Left colon (tissue), 2 donors: Measurements from ENCODE around the gene CAB39. TPM values are rescaled to one million over a fixed set of nuclear protein-coding genes. Genes with fewer than 3 reads are reported as not detected.

ENCODE experiments used
- ATAC-seq: fragments of 200-7000 bp; cut with Tn5 transposase; one replicate; pipeline ENCODE4 v1.9.1; 2020; ENCODE audit warnings: mild to moderate bottlenecking, moderate library complexity
- DNase-seq, 2 donors: peaks; one replicate each; pipeline ENCODE4 v3.0.0-alpha.2; 2020
- intact Hi-C, 2 donors: fragments of 100-400 bp; cut with DNase I in 1 of 2; cut with micrococcal nuclease in 1 of 2; formaldehyde crosslinking; loops; one replicate each; pipeline versions ENCODE4 v1.11.2 to v1.14.0; 2022; cut with DNase I, micrococcal nuclease
- total RNA-seq, 2 donors: library from RNA; stranded (reverse); fragmentation: NEBNext Ultra II Directional; extraction: Animal tissue kit (Norgen Biotek cat#: 25700); gene quantifications; one replicate each; pipeline ENCODE4 v1.2.1, GENCODE V29; 2021
- donor health status: DM: no; HTN: no; CAD: no.
- donor health status: DM: yes; HTN: yes; CAD: no.

The CAB39 gene
- total RNA-seq, 2 donors from 2014 or later = 116 to 143 TPM

DNA sequence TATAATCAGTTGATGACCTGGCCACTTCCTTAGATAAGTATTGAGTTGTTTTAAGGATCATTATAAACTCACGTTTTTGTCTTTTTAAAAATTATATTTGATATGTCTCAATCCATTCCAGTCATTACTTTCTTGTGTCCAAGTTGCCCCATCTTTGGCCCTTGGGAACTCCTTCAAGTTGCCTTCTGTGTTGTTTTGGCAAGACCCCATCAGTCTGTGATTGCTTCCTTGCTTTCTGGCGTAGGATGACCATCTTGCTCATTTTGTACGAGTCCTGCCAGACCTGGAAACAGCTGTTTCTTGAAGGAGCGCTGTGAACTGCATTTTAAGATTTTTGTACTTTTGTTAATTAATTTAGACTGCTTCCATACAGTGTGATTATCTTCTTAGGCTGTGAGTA, 83.2 kb downstream of the CAB39 start:
- ATAC-seq (no peak), DNase-seq (no peak)
- intact Hi-C loops = loop anchor here in 1 of 2 donors (10.0 kb wide), 1 partner anchor 81 kb away; the partner anchor contains the start of gene CAB39

DNA sequence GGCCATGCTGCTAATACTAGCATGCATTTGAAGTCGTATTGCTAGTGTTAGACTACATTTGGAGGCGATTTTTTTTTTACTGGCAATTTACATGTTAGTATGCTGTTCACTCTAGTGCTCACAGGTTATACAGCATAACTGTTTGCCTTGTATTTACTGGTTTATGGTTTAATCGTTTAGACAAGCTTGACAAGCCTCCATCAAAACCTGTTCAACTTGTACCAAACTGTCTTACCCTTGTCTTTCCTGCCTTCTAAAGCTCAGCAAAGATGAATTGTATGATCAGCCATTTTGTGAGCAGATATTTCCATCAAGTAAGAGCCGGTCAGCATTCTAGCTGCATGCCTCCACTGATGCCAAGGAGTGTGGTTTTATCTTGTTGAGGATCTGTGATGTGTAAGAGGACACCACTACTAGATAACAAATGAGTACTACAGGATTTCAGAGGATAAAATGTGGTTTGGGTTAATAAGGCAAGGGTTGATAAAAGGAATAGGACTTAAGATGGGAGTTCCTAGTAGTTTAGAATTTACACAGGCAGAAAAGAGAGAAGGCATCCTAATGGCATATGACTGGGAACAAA, 83.7 kb downstream of the CAB39 start:
- intact Hi-C loops = loop anchor here in 1 of 2 donors (10.0 kb wide), 1 partner anchor 82 kb away; the partner anchor contains the start of gene CAB39
- DNase-seq = no peak
- peak; percentile 84 for ATAC-seq

DNA sequence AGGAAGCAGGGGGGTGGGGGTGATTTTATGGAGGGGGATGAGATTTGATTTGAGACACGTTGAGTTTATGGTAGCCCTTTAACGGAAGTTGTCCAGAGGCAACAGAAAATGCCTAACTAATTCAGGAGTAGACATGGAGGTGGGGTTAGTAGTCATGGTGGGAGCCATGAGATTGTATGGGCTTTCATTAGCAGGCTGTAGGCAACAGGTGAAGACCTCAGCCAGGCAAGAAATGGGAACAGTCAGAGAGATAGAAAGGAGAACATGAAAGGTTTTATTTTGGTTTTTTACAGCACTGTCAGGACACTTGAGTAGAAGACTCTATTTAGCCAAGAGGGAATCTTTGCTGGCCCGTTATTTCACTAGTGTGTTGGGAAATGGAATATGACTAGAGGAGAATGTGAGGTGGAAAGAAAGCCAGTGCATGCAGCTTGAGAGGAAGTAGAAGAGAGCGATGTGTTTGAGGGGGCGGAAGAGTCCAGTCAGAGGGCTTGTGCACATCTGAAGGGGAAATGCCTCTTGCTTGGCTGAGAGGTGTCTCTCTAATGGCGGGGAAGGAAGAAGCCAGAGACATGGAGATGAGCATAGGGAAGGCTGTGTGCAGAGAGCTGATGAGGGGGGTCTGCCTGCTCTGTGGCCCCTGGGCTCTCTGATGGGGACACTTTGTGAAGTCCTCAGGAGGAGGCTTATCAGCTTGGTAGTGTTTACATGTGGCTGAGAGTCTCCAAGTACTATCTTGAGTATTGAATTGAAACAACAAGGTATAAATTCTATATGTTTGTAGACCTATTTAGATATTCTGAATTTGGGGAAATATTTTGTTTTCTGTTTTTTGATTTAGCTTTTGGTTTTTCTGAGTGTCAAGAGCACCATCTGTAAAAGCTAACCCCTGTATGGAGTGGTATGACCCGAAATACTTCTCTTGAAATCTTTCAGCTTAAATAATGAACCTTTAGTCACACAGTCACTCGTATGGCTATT, 85.2 kb downstream of the CAB39 start:
- no peak for ATAC-seq
- intact Hi-C loops = loop anchor here in 1 of 2 donors (10.0 kb wide), 1 partner anchor 83 kb away; the partner anchor contains the start of gene CAB39
- peak in 1 of 2 donors; percentile 27 for DNase-seq

DNA sequence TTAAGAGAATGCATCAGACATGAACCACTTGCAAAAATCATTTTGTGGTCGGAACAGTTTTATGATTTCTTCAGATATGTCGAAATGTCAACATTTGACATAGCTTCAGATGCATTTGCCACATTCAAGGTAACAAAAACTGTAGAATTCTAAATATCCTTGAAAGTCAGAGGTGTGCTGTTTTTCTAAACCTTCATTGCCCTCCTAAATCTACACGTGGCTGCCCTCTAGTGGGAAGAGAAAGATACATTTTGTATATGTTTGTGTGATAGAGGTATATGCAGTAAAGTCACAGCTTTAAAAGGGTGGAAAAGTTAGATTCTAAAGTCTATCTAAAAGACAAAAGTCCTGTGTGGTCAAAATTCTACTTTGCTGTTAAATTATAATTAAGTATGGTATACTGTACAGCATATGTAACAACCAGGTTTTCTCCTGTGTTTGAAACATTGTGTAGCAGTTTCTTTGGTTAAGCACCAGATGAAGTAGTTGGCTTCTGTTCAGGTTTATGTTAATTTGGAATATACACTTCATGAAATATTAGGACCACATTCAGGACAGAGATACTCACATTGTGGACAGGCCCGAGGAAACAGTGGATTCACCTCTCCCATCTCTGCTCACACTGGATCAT, 86.2 kb downstream of the CAB39 start:
- intact Hi-C loops = loop anchor here in 1 of 2 donors (10.0 kb wide), 1 partner anchor 84 kb away; the partner anchor contains the start of gene CAB39
- no peak for DNase-seq
- ATAC-seq = peak; percentile 52

DNA sequence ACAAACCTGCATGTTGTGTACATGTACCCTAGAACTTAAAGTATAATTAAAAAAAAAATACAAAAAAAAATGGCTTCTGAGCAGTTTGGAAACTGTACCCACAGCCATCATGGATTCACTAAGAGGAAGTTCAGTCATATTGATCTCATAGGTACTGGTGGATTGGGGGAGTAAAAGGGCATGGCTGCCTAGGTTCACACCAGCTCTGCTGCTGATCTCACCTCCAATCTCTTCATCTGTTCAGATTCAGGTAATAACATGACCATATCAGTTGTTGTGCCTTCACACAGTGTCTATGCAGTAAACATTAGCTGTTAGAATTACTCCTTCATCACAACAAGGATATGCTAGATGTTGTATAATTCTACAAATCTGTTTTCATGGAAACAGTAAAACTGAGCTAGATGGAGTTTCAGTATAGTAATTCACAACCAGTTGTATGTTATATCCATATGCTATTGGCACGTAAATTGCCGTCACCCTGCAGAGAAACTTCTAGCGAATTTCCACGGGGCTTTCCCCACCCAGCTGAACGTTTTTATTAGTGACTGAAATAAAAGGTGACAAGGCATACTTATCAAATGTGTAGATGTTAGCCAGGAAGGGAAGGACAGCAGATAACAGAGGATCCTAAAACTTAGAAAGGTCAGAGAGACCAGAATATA, 92.8 kb downstream of the CAB39 start:
- DNase-seq (no peak), ATAC-seq (no peak)
- intact Hi-C loops = no loop called here

- intact Hi-C loops = no loop called here
- no peak for DNase-seq
- no peak for ATAC-seq
Measured at GRCh38 chr2:230807729-230808128, 95.1 kb downstream of the CAB39 start.

- DNase-seq (no peak), ATAC-seq (no peak)
- intact Hi-C loops = no loop called here
Measured at GRCh38 chr2:230809015-230809414, 96.4 kb downstream of the CAB39 start.

- intact Hi-C loops = no loop called here
- DNase-seq (no peak), ATAC-seq (no peak)
Measured at GRCh38 chr2:230809677-230810251, 97.1 kb downstream of the CAB39 start.

DNA sequence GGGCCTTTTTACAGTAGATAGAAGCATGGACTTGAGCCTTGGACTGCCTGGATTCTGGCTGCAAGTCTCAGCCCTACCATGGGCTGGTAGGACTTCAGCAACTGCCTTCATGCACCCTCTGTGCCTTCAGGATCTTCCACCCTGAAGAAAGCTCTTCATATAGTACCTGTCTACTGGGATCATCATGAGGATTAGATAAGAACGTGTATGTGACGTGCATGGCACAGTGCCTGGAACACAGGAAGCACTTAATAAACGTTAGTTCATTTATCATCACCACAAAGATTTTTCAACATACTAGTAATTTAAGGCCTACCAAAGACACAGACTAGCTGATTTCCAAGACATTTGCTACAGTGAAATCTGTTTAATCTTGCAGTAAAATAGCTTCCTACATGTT, 98.9 kb downstream of the CAB39 start:
- intact Hi-C loops = no loop called here
- DNase-seq (no peak), ATAC-seq (no peak)

GRCh38 chr2:230812033-230812432, 99.4 kb downstream of the CAB39 start:
- no peak for ATAC-seq
- intact Hi-C loops = no loop called here
- DNase-seq = no peak

- ATAC-seq (peak; percentile 25), DNase-seq (no peak)
- intact Hi-C loops = no loop called here
Measured at GRCh38 chr2:230814616-230815015, 102.0 kb downstream of the CAB39 start.

- intact Hi-C loops = no loop called here
- ATAC-seq (no peak), DNase-seq (no peak)
Measured at GRCh38 chr2:230815088-230815487, 102.4 kb downstream of the CAB39 start.

GRCh38 chr2:230816735-230817134, 104.1 kb downstream of the CAB39 start:
- intact Hi-C loops = no loop called here
- no peak for ATAC-seq
- no peak for DNase-seq

DNA sequence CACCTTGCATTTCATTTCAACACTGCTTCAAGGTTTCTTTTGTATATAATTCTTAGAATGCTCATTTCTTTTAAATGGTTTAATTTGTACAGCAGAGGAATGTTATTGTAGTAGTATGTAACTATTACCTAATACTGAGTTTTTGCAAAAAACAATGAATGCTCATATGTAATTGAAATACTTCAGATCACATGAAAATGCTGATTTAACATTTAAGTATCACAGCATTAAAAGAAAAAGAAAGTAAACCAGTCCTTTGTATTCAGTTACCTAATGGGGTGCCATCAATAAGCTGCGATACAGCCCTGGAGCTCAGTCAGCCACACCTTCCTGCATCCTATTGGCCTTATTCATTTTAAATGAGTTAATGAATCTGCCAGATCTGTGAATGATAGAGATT, 106.8 kb downstream of the CAB39 start:
- no peak for ATAC-seq
- no peak for DNase-seq

DNA sequence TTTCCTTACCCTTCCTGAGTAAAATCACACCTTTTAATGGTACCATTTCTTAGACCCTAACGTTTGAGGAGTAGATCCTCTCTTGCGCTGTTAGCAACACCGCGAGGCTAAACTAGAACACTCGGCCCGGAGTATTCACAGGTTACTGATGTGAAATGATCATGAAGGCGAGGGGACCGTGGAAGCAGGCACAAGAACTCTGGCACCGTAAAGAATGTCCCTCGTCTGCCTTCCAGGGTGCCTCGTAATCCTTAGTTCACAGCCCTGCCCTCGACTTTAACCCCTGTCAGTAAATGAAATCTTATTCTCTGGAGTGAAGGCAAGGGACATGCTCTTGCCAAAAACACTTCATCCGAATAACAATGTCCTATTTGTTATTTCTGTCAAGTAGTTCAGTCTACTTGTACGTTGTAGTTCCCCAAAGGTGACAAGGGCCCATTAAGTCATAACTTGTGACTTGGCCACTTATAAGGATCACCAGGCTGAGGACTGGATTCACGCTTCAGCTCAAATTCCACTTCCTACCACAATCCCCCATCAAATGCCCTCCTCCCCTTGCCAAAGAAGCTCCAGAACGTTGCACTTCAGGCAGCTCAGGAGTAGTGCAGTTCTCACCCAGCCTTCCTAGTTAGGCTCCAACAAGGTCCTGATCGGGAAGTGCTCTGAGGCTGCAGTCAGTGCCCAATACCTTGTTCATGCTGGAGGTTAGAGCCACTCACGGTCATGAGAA, 108.8 kb downstream of the CAB39 start:
- intact Hi-C loops = loop anchor here in 1 of 2 donors (10.0 kb wide), 1 partner anchor 163 kb away; no protein-coding TSS in a partner anchor
- peak; percentile 18 for ATAC-seq
- DNase-seq = no peak

More for the DNA sequence above, 106.8 kb downstream of the CAB39 start:
- intact Hi-C loops = no loop called here

DNA sequence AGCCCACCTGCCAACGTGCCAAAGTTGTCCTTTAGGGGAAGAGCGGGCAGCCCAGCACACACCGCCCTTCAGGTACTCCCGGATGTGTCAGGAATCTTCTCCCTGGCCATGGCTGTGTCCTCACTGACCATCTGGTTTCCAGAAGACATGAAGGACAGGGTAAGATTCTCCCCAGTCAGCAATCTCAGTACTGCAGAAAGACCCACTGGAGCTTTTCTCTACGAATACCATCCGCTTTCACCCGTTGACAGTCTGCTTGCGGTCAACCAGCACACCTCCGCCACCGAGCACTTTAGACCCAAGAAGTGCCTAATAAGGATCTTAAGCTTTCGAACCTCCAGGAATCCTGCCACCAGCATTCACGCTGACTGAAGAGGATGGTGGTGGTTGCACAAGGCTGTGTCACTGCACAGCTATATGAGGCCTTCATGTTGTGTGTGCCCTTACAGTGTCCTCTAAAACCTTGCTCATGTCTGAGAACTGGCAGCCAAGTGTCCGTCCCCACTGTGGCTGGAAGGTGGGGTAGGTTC, 109.4 kb downstream of the CAB39 start:
- intact Hi-C loops = loop anchor here in 1 of 2 donors (10.0 kb wide), 1 partner anchor 163 kb away; no protein-coding TSS in a partner anchor
- DNase-seq (no peak), ATAC-seq (peak; percentile 18)

DNA sequence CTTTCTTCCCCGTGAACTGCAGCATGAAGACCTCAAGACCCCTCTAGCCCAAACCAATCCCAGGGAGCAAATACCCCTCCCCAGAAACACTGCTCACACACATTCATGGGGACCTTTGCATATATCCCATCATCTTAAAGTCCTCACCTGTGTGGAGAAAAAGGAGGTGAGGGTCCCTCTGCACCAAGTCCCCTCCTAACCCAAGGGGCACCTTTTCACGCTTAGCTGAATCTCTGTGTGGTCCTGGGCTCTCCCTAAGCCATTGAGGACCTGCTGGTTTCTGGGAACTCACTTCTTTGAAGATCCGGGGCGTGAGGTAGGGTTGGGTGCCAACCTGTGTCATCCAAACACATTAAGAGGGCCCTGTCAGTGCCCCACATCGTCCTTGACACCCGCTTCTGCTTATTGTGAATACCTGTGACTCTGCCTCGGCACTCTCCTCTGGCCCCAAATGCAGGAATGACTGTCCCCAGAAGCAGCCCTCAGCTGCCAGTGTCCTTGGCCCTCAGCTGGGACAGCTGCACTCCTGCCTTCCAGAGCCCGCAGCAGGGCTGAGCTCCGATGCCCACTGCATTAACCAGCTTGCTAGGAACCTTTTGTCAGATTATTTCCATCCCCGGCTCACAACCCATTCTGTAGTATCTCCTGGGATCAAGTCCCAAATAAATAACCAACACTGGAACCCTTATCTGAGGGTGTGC, 110.8 kb downstream of the CAB39 start:
- DNase-seq = no peak
- ATAC-seq = no peak
- intact Hi-C loops = loop anchor here in 1 of 2 donors (10.0 kb wide), 1 partner anchor 161 kb away; no protein-coding TSS in a partner anchor
